ENCODE data around the gene ANO1. TPM values are rescaled to one million over a fixed set of nuclear protein-coding genes. Genes with fewer than 3 reads are reported as not detected.
"Not testable (repeated sequence)": the region's sequence is repeated elsewhere in the genome, so short reads cannot be mapped to it uniquely, and the experiment has no call there.

The ANO1 gene
- polyA plus RNA-seq, 4 donors = 10.1 to 25.0 (median 14.7) TPM

GRCh38 chr11:70203751-70204465, 125.8 kb downstream of the ANO1 start:
- DNase-seq (ENCODE audit: low read depth in 4 of 4, low spot score in 2 of 4) = peak in 2 of 4 donors; percentile 18 to 27

GRCh38 chr11:70204466-70204799, 126.3 kb downstream of the ANO1 start:
- no peak for DNase-seq (ENCODE audit: low read depth in 4 of 4, low spot score in 2 of 4)

DNA sequence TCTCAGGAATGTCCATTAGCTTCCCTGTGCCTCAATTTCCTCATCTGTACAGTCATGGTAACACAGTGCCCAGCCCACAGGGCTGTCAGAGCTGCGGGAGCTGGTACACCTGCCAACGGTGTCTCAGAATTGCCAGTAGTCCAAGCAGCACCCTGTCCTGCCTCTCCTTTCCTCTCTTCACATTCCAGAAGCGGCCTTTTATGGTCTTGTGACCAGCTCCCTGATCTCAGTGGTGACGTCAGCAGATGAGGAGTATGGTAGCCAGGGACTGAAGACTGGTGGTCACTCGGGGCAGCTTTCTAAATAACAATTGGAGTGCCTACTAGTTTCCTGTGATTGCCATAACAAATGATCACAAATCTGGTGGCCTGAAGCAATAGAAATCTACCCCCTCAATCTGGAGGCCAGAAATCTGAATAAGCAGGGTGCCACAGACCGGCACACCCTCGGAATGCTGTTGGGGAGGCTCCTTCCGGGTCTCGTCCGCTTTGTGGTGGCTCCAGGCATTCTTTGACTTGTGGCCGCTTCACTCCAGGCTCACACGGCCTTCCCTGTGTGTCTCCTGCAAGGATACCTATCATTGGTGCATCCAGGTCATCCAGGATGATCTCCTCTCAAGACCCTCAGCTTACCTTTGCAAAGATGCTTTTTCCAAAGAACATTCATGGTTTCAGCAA, 127.1 kb downstream of the ANO1 start:
- no peak for DNase-seq (ENCODE audit: low read depth in 4 of 4, low spot score in 2 of 4)

GRCh38 chr11:70205766-70206165, 127.6 kb downstream of the ANO1 start:
- no peak for DNase-seq (ENCODE audit: low read depth in 4 of 4, low spot score in 2 of 4)

GRCh38 chr11:70206226-70206981, 128.3 kb downstream of the ANO1 start:
- DNase-seq (ENCODE audit: low read depth in 4 of 4, low spot score in 2 of 4) = no peak

DNA sequence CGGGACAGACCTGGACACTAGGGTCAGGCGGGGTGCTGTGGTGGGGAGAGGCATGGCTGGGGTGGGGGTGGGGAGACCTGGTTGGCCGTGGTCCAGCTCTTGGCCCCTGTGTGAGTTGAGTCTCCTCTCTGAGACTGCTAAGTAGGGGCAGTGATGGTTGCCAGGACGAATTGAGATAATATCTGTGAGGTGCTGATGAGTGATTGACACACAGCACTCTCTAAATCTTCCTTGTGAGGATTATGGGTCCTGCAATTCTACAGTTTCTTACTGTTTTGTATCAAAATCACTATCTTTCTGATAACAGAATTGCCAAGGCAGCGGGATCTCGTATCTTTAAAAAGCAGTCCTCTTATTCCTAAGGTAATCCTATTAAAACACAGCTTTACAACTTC, 128.9 kb downstream of the ANO1 start:
- no peak for DNase-seq (ENCODE audit: low read depth in 4 of 4, low spot score in 2 of 4)

- no peak for DNase-seq (ENCODE audit: low read depth in 4 of 4, low spot score in 2 of 4)
These were observed 129.5 kb downstream of the ANO1 start for GRCh38 chr11:70207531-70208131.

GRCh38 chr11:70209391-70209912, 131.3 kb downstream of the ANO1 start:
- DNase-seq (ENCODE audit: low read depth in 4 of 4, low spot score in 2 of 4) = no peak

- DNase-seq (ENCODE audit: low read depth in 4 of 4, low spot score in 2 of 4) = no peak
These were observed 132.0 kb downstream of the ANO1 start for GRCh38 chr11:70210051-70210501.

DNA sequence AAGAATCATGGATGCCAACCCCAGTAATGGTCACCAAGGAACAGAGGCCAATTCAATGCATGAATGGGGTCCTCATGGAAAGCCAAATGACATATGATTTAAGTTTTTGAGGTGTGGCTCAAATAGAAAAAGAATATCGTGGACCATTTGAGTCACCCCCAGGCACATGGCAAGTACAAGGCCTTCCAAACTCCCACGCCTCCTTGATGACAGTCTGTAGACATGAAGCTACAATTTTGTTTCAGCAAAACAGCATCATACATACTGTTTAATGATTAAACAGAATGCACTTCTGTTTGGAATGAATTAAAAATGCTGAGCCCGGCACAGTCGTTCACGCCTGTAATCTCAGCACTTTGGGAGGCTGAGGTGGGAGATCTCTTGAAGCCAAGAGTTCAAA, 132.4 kb downstream of the ANO1 start:
- DNase-seq (ENCODE audit: low read depth in 4 of 4, low spot score in 2 of 4) = no peak

DNA sequence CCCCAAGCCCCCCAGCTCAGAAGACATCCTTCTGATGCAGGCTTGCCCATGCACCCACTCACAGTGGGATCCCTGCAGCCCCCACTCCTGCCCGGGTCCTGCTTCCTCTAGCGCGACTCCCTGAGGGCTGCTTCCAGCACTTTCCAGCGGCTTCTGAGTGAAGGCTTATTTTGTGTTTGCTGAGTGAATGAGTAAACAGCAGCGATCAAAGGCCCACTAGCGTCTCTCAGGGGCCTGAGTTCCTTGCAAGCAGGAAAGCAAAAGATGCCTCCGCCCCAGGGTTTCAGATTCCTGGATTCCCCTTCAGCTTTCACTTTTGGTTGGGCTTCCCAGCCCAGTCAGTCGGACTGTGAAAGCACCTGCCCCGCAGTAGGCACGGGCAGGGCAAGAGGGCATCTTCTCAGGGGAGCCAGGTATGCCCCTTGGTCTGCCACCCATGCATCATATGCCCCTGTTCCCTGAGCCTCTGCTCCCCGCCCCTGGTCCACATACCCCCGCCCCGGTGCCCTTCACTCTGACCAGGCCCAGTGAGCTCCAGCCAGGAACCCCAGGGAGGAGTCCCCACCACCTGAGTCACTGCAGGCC, 134.2 kb downstream of the ANO1 start:
- DNase-seq (ENCODE audit: low read depth in 4 of 4, low spot score in 2 of 4) = no peak

DNA sequence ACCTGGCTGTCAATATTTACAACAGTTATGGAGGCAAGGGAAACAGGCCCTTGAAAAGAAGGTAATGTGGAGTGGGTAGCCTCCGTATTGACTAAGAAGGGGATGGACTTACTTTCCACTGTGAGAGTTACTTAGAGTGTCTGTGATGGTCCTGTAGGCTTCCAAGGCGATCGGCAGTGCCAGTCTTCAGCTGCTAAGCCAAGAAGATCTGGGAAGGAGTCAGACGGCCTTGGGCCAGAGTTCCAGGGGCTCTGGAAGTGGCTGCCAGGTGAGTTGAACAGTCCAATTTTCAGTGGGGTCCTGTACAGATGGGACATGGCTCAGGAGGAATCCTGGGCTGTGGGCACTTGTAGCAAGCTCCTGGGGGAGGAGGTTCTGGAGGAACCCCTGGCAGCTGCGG, 139.3 kb downstream of the ANO1 start:
- not testable (repeated sequence) for DNase-seq (ENCODE audit: low read depth in 4 of 4, low spot score in 2 of 4)

DNA sequence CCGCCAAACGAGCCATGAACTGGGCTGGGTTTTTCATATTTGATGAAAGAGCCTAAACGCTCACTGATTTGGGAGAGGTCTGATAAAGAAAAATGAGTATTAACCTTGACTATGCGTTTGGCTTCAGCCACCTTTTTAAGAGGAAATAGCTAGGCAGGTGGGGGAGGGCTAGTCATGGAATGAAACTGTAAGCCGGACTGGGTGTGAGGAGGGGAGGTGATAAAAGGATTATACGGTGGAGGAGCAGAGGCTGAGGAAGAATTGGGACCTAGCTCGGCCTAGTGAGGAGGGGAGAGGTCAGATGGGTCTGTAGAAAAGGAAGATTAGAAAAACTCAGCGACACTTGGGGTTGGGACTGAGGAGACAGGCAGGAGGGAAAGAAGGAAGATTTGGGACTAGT, 140.0 kb downstream of the ANO1 start:
- DNase-seq (ENCODE audit: low read depth in 4 of 4, low spot score in 2 of 4) = not testable (repeated sequence)

DNA sequence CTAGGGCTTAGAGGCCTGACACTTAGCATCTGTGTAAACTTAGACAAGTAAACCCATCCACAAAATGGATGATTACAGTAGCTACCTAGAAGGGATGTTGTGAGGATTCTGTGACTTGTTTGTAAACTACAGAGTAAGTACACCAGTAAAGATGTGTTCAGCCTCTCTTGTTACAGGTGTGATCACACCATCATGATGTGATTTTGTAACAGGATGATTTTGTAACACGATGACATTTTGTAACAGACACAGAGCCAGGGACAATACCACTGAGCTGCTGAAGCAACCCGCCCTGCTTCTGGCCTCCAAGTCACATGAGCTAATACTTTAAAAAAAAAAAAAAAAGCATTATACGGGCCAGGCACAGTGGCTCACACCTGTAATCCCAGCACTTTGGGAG, 142.0 kb downstream of the ANO1 start:
- DNase-seq (ENCODE audit: low read depth in 4 of 4, low spot score in 2 of 4) = no peak

DNA sequence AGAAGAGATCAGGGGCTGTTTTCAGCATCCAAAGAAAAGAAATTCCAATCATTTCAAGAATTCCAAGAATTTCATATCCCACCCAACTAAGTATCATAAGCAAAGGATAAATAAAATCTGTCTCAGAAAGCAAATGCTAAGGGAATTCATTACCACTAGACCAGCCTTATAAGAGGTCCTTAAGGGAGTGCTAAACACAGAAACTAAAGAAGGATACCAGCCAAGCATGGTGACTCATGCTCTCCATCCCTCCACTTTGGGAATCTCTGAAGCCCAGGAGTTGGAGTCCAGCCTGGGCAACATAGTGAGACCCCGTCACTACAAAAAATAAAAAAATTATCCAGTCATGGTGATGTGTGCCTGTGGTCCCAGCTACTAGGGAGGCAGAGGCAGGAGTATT, 142.8 kb downstream of the ANO1 start:
- no peak for DNase-seq (ENCODE audit: low read depth in 4 of 4, low spot score in 2 of 4)

DNA sequence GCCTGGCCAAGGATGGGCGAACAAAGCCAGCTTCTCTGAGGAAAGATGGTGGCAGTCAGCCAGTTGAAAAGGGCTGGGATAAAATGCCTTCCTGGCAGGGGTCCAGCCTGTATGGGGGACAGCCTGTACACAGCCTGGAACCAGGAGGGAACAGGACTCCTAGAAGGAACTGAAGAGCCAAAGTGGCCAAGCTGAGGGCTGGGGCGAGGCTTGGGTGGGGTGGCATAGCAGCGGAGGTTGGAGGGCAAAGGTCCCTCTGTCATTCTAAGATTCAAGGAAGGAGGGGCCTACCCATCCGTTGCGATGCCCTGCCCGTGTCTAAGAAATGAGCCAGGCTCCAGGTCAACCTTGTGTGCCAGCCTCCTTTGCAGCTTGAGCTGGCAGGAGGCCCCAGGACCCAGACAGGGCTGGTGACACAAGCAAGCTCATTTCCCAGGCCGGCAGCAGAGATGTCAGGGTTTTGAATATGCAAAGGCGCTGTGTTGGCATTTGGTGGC, 147.6 kb downstream of the ANO1 start:
- no peak for DNase-seq (ENCODE audit: low read depth in 4 of 4, low spot score in 2 of 4)

DNA sequence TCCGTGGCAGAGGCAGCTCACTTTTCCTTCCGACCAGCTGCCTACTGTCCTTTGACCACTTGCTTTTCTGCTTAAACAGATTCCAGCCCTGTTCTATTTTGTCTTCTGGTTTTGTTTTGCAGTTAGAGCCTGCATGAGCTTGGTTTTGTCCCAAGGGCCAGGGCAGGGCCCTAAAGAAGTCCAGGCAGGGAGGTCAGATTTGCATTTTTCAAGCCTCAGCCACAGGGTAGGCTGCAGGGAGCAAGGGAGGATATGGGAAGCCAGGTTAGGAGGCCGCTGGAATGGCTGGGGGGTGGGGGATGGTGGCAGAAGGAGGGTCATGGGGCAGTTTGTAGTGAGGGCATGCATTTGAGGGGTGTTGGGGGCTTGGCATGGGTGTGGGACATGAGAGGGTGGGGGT, 148.1 kb downstream of the ANO1 start:
- DNase-seq (ENCODE audit: low read depth in 4 of 4, low spot score in 2 of 4) = no peak

DNA sequence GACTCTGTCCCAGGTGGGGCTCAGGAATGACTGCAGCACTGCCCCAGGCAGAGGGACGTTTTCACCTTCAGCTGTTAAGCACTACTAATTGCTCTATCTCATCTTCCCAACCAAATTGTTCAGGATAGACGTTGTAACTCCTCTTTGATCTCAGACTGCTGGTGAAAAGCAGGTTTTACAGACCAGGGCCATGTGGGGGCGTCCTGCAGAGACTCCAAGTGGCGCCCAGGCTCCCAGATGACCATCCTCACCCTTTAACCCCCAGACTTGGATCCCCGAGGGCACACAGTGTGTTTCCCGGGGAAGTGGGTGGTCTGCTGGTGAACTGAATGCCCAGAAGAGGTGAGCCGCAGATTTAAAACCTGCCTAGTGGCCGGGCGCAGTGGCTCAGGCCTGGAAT, 148.8 kb downstream of the ANO1 start:
- DNase-seq (ENCODE audit: low read depth in 4 of 4, low spot score in 2 of 4) = no peak

DNA sequence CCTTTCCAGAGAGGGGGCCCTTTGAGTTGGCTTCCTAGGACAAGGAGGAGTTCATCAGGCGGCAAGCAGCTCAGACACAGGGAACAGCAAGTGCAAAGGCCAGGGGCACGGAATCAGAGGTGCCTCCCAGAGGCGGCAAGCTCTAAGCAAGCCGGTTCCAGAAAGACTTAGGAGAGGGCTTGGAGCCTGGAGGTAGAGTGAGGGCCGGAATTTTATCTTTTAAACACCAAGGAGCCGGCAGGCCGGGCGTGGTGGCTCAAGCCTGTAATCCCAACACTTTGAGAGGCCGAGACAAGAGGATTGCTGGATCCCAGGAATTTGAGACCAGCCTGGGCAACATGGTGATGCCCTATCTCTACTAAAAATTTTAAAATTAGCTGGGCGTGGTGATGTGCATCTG, 151.6 kb downstream of the ANO1 start:
- DNase-seq (ENCODE audit: low read depth in 4 of 4, low spot score in 2 of 4) = no peak

DNA sequence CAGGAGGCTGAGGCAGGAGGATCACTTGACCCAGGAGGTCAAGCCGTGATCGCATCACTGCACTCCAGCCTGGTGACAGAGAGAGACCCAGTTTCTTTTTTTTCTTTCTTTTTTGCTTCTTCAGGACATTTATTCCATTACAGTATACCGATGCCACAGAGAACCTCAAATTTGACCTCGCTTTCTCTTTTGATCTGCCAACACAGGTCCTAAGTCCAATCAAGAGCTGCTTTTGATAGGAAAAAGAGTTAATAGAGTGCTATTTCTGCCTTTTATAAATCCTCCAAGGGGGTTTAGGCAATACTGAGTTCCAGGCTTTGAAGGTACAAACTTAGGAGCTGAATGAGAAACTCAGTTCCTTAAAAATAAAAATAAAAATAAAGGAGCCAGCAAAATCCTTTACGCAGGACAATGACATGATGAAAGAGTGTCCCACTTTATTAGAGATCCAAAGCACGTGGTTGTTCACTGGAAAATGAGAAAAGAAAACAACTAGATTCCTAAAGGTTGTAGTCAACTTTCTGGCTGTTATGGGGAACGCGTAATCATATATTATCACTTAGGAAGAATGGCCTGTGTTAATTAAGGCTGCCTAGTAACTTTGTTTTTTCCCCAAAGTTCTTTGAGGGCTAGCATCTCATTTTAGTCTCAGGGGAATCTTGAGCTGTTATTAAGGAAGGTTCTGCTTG, 152.2 kb downstream of the ANO1 start:
- no peak for DNase-seq (ENCODE audit: low read depth in 4 of 4, low spot score in 2 of 4)
